SK-N-SH (cell line): ENCODE measurements around the gene TMEM140. TPM values are rescaled to one million over a fixed set of nuclear protein-coding genes. Genes with fewer than 3 reads are reported as not detected.

Experiments
- CTCF ChIA-PET: fragments of 300-600, 350-600 bp; formaldehyde crosslinking; extraction: SDS; loops from one replicate; lab custom pipeline; 2021; lab: Yijun Ruan, JAX
- POLR2A ChIA-PET: fragments of 350-600 bp; sonication (Branson Sonifier 250); formaldehyde crosslinking; extraction: SDS; loops from one replicate; lab custom pipeline; 2020; ENCODE audit warnings: antibody characterized with exemption, inconsistent platforms; lab: Yijun Ruan, JAX
- DNase-seq: peaks from one replicate; pipeline ENCODE4 v3.0.0; 2012
- H2AFZ ChIP-seq: fragments of 200-600 bp; sonication (generic); 2 replicates; pipeline ENCODE4 v1.8.1; 2016; ENCODE audit warnings: antibody characterized with exemption, mild to moderate bottlenecking, low read depth
- H3F3A ChIP-seq: fragments of 200-600 bp; sonication (generic); replicated peaks from 2 replicates; pipeline ENCODE3; 2016; ENCODE audit warnings: antibody characterized with exemption, mild to moderate bottlenecking; ENCODE audit not compliant: insufficient read depth
- H3K27ac ChIP-seq, 2 experiments: fragments of 200-500 bp in 1 of 2; fragments of 200-600 bp in 1 of 2; sonication (Bioruptor generic) in 1 of 2; sonication (generic), shearing (Covaris generic) in 1 of 2; 2 replicates each; pipeline versions ENCODE4 v1.5.1 to v1.6.1; 2014 to 2016; ENCODE audit warnings: low read depth in 2 of 2, inconsistent platforms in 1 of 2, low read length in 1 of 2, mild to moderate bottlenecking in 1 of 2, mixed read lengths in 1 of 2
- H3K27me3 ChIP-seq: fragments of 200-600 bp; sonication (generic), shearing (Covaris generic); 2 replicates; pipeline ENCODE4 v1.6.1; 2016; ENCODE audit warnings: mixed run types; ENCODE audit not compliant: insufficient read depth
- H3K36me3 ChIP-seq, 2 experiments: fragments of 200-500 bp in 1 of 2; fragments of 200-600 bp in 1 of 2; sonication (Bioruptor generic) in 1 of 2; sonication (generic) in 1 of 2; replicated peaks in 1 of 2; 2 replicates each; pipeline versions ENCODE3 to v1.5.1; 2014 to 2016; ENCODE audit warnings: low read length in 1 of 2, mild to moderate bottlenecking in 1 of 2; ENCODE audit not compliant: insufficient read depth in 2 of 2, control insufficient read depth in 1 of 2
- H3K4me1 ChIP-seq, 2 experiments: fragments of 200-500 bp in 1 of 2; fragments of 200-600 bp in 1 of 2; sonication (Bioruptor generic) in 1 of 2; sonication (generic), shearing (Covaris generic) in 1 of 2; 2 replicates each; pipeline versions ENCODE4 v1.5.1 to v1.6.1; 2014 to 2016; ENCODE audit warnings: low read depth in 1 of 2, low read length in 1 of 2, mixed run types in 1 of 2; ENCODE audit not compliant: insufficient read depth in 2 of 2, control insufficient read depth in 1 of 2
- H3K4me2 ChIP-seq: fragments of 200-600 bp; sonication (generic), shearing (Covaris generic); 2 replicates; pipeline ENCODE4 v1.6.1; 2017; ENCODE audit warnings: mixed run types
- H3K4me3 ChIP-seq, 2 experiments: fragments of 200-500 bp in 1 of 2; fragments of 200-600 bp in 1 of 2; sonication (Bioruptor generic) in 1 of 2; sonication (generic), shearing (Covaris generic) in 1 of 2; 2 replicates each; pipeline versions ENCODE4 v1.5.1 to v1.8.1; 2014 to 2016; ENCODE audit warnings: low read depth in 2 of 2, inconsistent platforms in 1 of 2, low read length in 1 of 2, mild to moderate bottlenecking in 1 of 2, mixed read lengths in 1 of 2, moderate library complexity in 1 of 2
- H3K79me2 ChIP-seq: fragments of 200-600 bp; sonication (generic); 2 replicates; pipeline ENCODE4 v1.8.1; 2017; ENCODE audit warnings: mild to moderate bottlenecking; ENCODE audit not compliant: insufficient read depth
- H3K9ac ChIP-seq: fragments of 200-600 bp; sonication (generic); 2 replicates; pipeline ENCODE4 v1.6.1; 2017; ENCODE audit warnings: mixed run types
- H3K9me2 ChIP-seq: fragments of 200-600 bp; sonication (generic); 2 replicates; pipeline ENCODE4 v1.6.1; 2017; ENCODE audit warnings: mixed run types
- H3K9me3 ChIP-seq: fragments of 200-600 bp; sonication (generic); 2 replicates; pipeline ENCODE4 v1.6.1; 2017; ENCODE audit warnings: mixed run types, mild to moderate bottlenecking, moderate library complexity
- H4K20me1 ChIP-seq: fragments of 200-600 bp; sonication (generic); 2 replicates; pipeline ENCODE4 v1.6.1; 2017; ENCODE audit warnings: mild to moderate bottlenecking, mixed run types; ENCODE audit not compliant: insufficient read depth
- ELF1 ChIP-seq: IDR thresholded peaks from 2 replicates; pipeline ENCODE4 v1.4.0; 2012
- EZH2phosphoT487 ChIP-seq: fragments of 200-600 bp; sonication (generic); IDR thresholded peaks from 2 replicates; pipeline ENCODE4 v1.6.1; 2017; ENCODE audit warnings: low read depth, mixed run types, mild to moderate bottlenecking, antibody characterized with exemption, moderate library complexity, borderline replicate concordance
- FOXJ3 ChIP-seq: sonication (generic); formaldehyde crosslinking; IDR thresholded peaks from 2 replicates; pipeline ENCODE4 v1.5.1; 2020; ENCODE audit warnings: mild to moderate bottlenecking, missing genetic modification reagents
- GABPA ChIP-seq: IDR thresholded peaks from 2 replicates; pipeline ENCODE4 v1.4.0; 2012; ENCODE audit warnings: low read depth, mild to moderate bottlenecking
- MAX ChIP-seq: IDR thresholded peaks from 2 replicates; pipeline ENCODE4 v1.4.0; 2012; ENCODE audit warnings: low read depth
- MEF2A ChIP-seq: IDR thresholded peaks from 2 replicates; pipeline ENCODE4 v1.4.0; 2012; ENCODE audit warnings: low read depth, borderline replicate concordance
- RCOR1 ChIP-seq: fragments of 150-350 bp; IDR thresholded peaks from 2 replicates; pipeline ENCODE4 v1.6.1; 2017; ENCODE audit warnings: antibody characterized with exemption, low read length
- TCF12 ChIP-seq: IDR thresholded peaks from 2 replicates; pipeline ENCODE4 v1.4.0; 2012
- USF1 ChIP-seq: IDR thresholded peaks from 2 replicates; pipeline ENCODE4 v1.4.0; 2012; ENCODE audit warnings: low read depth, borderline replicate concordance
- USF2 ChIP-seq: fragments of 150-350 bp; IDR thresholded peaks from 2 replicates; pipeline ENCODE4 v1.6.1; 2017; ENCODE audit warnings: antibody characterized with exemption, low read length, low read depth, borderline replicate concordance
- YY1 ChIP-seq: IDR thresholded peaks from 2 replicates; pipeline ENCODE4 v1.4.0; 2012; ENCODE audit warnings: low read depth, mild to moderate bottlenecking
- WGBS: methylation state at CpG from one replicate; pipeline ENCODE4 v1.1.6; 2017; ENCODE audit warnings: low lambda C conversion rate; 5-methylcytosine and 5-hydroxymethylcytosine counted together
- polyA plus RNA-seq, 3 experiments: library from polyadenylated mRNA; depleted of rRNA; stranded (reverse); fragments of >200 nt; gene quantifications; 2 replicates each; pipeline ENCODE4 v1.2.3, GENCODE V29; 2012

TMEM140 gene
- polyA plus RNA-seq, 1 of the 3 experiments (the other 2 are of a cell fraction), result 0.12 TPM

GRCh38 chr7:135183478-135183877, 35.6 kb downstream of the TMEM140 start:
- Histone ChIP-seq H3K36me3 (peaks cover 14 to 36% of the 10 kb centered on the region in 2 experiments), H3K9me3 (peaks cover 28% of the 10 kb centered on the region), H3K4me2 (no peak overlapping the region), H2AFZ (no peak overlapping the region), H3K79me2 (no peaks in the 10 kb centered on the region), H3K27me3 (no peaks in the 10 kb centered on the region), H3K27ac (no peak overlapping the region), H3K9ac (no peak overlapping the region), H4K20me1 (no peaks in the 10 kb centered on the region), H3K4me3 (no peak overlapping the region), H3F3A (no peaks in the 10 kb centered on the region), H3K9me2 (no peaks in the 10 kb centered on the region), H3K4me1 (no peaks in the 10 kb centered on the region)
- TF ChIP-seq MEF2A (no peak), FOXJ3 (CRISPR knock-in tag) (no peak), RCOR1 (no peak)
- no peak for DNase-seq
- WGBS, result 92% methylated on average over 7 of the region's 7 CpGs
- POLR2A ChIA-PET, result no interaction called here
- CTCF ChIA-PET, result interaction anchor here (6.1 kb wide), 1 partner anchor 13 kb away, joined by 36 read pairs; the partner anchor contains the start of gene CYREN

GRCh38 chr7:135184254-135184841, 36.5 kb downstream of the TMEM140 start:
- ChIA-PET POLR2A (no interaction called here), CTCF (interaction anchor here (1.1 kb wide), 1 partner anchor 13 kb away, joined by 6 read pairs; the partner anchor contains the start of gene CYREN)
- Histone ChIP-seq H2AFZ (no peak overlapping the region), H3K27ac (no peak overlapping the region), H3K4me2 (no peak overlapping the region), H3K36me3 (peaks cover 14 to 45% of the 10 kb centered on the region in 2 experiments), H3K9ac (no peak overlapping the region), H3F3A (no peaks in the 10 kb centered on the region), H3K9me3 (peaks cover 28% of the 10 kb centered on the region), H3K79me2 (no peaks in the 10 kb centered on the region), H3K27me3 (no peaks in the 10 kb centered on the region), H4K20me1 (no peaks in the 10 kb centered on the region), H3K4me3 (no peak overlapping the region), H3K4me1 (peaks cover 0 to 3% of the 10 kb centered on the region in 2 experiments; a peak in 1 of 4 replicates), H3K9me2 (no peaks in the 10 kb centered on the region)
- TF ChIP-seq YY1 (no peak), TCF12 (no peak), USF2 (no peak), MAX (no peak), ELF1 (no peak), EZH2phosphoT487 (no peak), GABPA (no peak), USF1 (no peak)
- DNase-seq, result no peak
- 87% methylated on average over 5 of the region's 5 CpGs for WGBS
